ENCODE measurements around the gene MTARC2. TPM values are rescaled to one million over a fixed set of nuclear protein-coding genes. Genes with fewer than 3 reads are reported as not detected.
A peak's percentile ranks its signal among the peaks of the same experiment; 100 is the strongest.

The MTARC2 gene
- total RNA-seq, 2 donors from 2014 or later: 30.4 to 32.1 TPM

DNA sequence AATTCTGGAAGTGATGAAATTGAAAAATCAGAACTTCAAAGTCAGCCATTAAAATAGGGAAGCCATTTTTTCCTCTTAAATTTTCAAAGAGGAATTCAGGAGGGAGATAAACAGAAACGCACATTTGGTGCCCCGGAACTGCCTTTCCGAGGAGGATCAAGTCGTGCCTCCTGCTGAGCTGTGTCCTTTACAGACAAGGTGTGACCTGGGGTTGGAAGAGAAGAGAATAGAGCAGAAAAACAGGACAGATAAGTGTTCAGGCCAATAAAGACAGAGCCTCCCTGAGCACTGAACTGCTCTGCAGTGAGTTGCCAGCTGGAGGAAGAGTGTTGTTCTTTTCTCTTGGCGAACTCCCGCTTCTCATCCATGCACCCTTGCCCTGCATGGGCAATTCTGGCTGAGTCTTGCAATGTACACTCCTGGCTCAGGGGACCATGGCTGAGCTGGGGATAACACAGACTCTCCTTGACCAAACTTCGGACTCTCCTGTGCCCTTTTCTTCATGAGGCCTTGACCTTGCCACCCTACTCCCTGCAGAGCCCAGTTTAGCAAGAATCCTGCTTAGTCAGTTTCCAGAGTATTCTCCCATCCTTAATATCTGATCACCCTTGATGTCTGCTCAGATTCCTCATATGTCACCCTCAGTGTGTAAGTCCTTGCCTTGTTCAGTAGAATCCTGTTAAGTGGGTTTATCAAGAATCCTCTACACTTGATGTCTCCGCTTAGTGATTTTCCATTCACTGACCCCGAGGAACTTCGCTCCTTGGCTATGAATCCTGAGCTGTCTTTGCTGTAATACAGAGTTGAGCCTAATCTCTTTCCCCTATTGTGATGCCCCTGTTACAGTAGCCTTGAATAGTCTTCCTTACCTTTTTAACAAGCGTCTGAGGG is 37.3 kb downstream of the MTARC2 start:
- peaks cover 2 to 32% of the 10 kb centered on the region in 2 donors for H3K4me1 ChIP-seq (ENCODE audit: control insufficient read depth in 1 of 2, low read depth in 2 of 2)
- TF ChIP-seq, protein P1, sequence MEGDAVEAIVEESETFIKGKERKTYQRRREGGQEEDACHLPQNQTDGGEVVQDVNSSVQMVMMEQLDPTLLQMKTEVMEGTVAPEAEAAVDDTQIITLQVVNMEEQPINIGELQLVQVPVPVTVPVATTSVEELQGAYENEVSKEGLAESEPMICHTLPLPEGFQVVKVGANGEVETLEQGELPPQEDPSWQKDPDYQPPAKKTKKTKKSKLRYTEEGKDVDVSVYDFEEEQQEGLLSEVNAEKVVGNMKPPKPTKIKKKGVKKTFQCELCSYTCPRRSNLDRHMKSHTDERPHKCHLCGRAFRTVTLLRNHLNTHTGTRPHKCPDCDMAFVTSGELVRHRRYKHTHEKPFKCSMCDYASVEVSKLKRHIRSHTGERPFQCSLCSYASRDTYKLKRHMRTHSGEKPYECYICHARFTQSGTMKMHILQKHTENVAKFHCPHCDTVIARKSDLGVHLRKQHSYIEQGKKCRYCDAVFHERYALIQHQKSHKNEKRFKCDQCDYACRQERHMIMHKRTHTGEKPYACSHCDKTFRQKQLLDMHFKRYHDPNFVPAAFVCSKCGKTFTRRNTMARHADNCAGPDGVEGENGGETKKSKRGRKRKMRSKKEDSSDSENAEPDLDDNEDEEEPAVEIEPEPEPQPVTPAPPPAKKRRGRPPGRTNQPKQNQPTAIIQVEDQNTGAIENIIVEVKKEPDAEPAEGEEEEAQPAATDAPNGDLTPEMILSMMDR (IDR thresholded peaks at IDR 0.05): no peak
- no peak for ATAC-seq (ENCODE audit: insufficient number of reproducible peaks, low FRiP score, low read depth)
- DNase-seq (ENCODE audit: low spot score): no peak
- peak overlapping the region; percentile 67 to 68 for H3K27ac ChIP-seq
- no peaks in the 10 kb centered on the region for H3K27me3 ChIP-seq (replicated peaks; ENCODE audit: insufficient read depth)
- H3K4me3 ChIP-seq: peak overlapping the region; percentile 84
- no peaks in the 10 kb centered on the region for H3K9me3 ChIP-seq
- peaks cover 3% of the 10 kb centered on the region for H3K36me3 ChIP-seq

DNA sequence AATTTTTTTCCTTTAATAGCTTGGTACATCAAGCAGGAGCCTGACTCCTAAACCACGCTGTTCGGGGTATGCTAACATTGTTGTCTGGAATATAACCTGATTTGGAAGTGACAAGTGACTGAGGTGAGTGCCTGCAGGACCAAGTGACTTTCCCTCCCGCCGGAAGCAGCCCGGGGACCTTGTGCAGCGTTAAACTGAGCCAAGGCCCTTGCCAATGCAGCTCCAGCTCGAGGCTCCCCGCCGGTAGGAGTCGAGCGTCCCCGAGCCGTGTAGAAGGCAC is 37.9 kb downstream of the MTARC2 start:
- no peak for DNase-seq (ENCODE audit: low spot score)
- Histone ChIP-seq H3K4me1 (ENCODE audit: control insufficient read depth in 1 of 2, low read depth in 2 of 2) (peaks cover 2 to 35% of the 10 kb centered on the region in 2 donors), H3K4me3 (peak overlapping the region; percentile 84)

DNA sequence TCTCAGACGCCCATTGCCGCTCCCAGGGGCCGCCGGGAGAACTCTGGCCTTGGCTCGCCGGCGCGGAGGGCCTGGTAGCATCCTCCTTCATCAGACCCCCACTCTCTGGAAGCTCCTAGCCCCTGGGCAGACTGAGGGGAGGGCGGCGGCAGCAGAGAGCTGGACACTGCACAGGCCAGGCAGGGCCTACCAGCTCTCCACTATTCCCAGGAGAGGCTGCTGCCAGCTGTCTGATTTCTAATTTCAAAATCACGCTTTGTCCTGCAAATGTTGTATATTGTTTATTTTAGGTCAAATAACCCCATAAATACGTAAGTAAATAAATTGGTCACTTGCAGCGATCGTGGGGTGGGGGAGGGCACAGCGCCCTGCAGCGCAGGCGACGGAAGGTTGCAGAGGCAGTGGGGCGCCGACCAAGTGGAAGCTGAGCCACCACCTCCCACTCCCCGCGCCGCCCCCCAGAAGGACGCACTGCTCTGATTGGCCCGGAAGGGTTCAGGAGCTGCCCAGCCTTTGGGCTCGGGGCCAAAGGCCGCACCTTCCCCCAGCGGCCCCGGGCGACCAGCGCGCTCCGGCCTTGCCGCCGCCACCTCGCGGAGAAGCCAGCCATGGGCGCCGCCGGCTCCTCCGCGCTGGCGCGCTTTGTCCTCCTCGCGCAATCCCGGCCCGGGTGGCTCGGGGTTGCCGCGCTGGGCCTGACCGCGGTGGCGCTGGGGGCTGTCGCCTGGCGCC is 38.4 kb downstream of the MTARC2 start, which contains the start of gene MTARC1:
MTARC1 (plus strand) TSS at position 577 of the 732 bp plus-strand sequence; CDS start at position 609, 32 bp downstream.
- peaks cover 5 to 40% of the 10 kb centered on the region in 2 donors for H3K4me1 ChIP-seq (ENCODE audit: control insufficient read depth in 1 of 2, low read depth in 2 of 2)
- DNase-seq (ENCODE audit: low spot score): no peak

More for the DNA sequence above, 37.9 kb downstream of the MTARC2 start:
- Histone ChIP-seq H3K27ac (peak overlapping the region; percentile 67 to 68), H3K36me3 (peaks cover 3% of the 10 kb centered on the region), H3K27me3 (replicated peaks; ENCODE audit: insufficient read depth) (no peaks in the 10 kb centered on the region), H3K9me3 (no peaks in the 10 kb centered on the region)
- TF ChIP-seq, protein P1 (IDR thresholded peaks at IDR 0.05): no peak
- no peak for ATAC-seq (ENCODE audit: insufficient number of reproducible peaks, low FRiP score, low read depth)

DNA sequence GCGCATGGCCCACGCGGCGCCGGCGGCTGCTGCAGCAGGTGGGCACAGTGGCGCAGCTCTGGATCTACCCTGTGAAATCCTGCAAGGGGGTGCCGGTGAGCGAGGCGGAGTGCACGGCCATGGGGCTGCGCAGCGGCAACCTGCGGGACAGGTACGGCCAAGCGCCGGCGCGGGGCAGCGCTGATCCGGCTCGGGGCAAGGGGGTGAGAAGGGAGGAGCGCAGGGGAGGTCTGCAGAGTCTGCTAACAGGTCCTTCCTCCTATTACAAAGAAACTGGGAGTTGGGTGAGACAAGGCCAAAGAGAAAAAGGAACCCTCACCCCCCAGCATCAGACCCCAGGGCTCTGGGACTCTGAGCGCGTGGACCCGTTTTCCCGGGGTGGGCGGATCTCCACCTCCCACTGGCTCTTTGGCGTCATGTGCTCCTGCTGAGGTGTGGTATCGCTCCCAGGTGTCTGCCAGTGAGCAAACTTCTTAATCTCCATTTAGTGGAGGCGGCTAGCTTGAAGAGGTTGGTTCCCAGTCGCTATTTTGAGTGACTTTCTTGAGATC is 39.0 kb downstream of the MTARC2 start:
- TF ChIP-seq, protein P1 (IDR thresholded peaks at IDR 0.05): peak; percentile 4

More for the DNA sequence above, 38.4 kb downstream of the MTARC2 start, which contains the start of gene MTARC1:
- peaks cover 3% of the 10 kb centered on the region for H3K36me3 ChIP-seq
- peak within 1 kb of the TSS; percentile 67 to 68 for H3K27ac ChIP-seq
- no peaks in the 10 kb centered on the region for H3K9me3 ChIP-seq
- ATAC-seq (ENCODE audit: insufficient number of reproducible peaks, low FRiP score, low read depth): peak; percentile 75
- TF ChIP-seq, protein P1 (IDR thresholded peaks at IDR 0.05): peak; percentile 31
- H3K27me3 ChIP-seq (replicated peaks; ENCODE audit: insufficient read depth): no peaks in the 10 kb centered on the region
- peak within 1 kb of the TSS; percentile 84 for H3K4me3 ChIP-seq

DNA sequence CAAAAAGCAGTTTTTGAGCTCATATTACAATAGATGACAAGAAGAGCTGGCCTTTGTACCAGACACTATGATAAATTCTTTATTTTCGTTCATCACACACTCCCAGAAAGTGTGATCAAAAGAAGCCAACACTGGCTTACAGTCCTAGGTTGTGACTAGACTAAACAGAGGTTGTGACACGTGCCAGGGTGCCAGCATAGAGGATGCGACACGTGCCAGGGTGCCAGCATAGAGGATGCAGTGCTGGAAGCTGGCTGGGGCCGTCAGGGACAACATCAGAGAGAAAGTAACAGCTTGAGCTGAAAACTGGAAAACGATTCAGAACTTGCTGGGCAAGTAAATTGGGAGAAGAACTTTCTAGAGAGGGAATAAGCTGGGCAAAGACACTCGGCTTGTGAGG is 40.8 kb downstream of the MTARC2 start:
- H3K4me3 ChIP-seq: no peak overlapping the region
- ATAC-seq (ENCODE audit: insufficient number of reproducible peaks, low FRiP score, low read depth): no peak
- TF ChIP-seq, protein P1 (IDR thresholded peaks at IDR 0.05): no peak
- DNase-seq (ENCODE audit: low spot score): no peak
- H3K9me3 ChIP-seq: no peaks in the 10 kb centered on the region
- H3K4me1 ChIP-seq (ENCODE audit: control insufficient read depth in 1 of 2, low read depth in 2 of 2): peaks cover 6 to 48% of the 10 kb centered on the region in 2 donors
- H3K36me3 ChIP-seq: no peaks in the 10 kb centered on the region
- peak overlapping the region in 1 of 2 donors; percentile 67 for H3K27ac ChIP-seq
- H3K27me3 ChIP-seq (replicated peaks; ENCODE audit: insufficient read depth): no peaks in the 10 kb centered on the region

More for the DNA sequence above, 39.0 kb downstream of the MTARC2 start:
- Histone ChIP-seq H3K36me3 (no peaks in the 10 kb centered on the region), H3K9me3 (no peaks in the 10 kb centered on the region), H3K4me1 (ENCODE audit: control insufficient read depth in 1 of 2, low read depth in 2 of 2) (peaks cover 6 to 45% of the 10 kb centered on the region in 2 donors), H3K4me3 (peak overlapping the region; percentile 84), H3K27me3 (replicated peaks; ENCODE audit: insufficient read depth) (no peaks in the 10 kb centered on the region), H3K27ac (peak overlapping the region; percentile 66 to 67)
- ATAC-seq (ENCODE audit: insufficient number of reproducible peaks, low FRiP score, low read depth) (no peak), DNase-seq (ENCODE audit: low spot score) (no peak)
